ACC112 (cell line): ENCODE measurements around the gene FSD2.

Experiments
- H2AFZ ChIP-seq: fragments of 200-600 bp; sonication (generic); one replicate; pipeline ENCODE4 v1.6.0; 2017; ENCODE audit warnings: antibody characterized with exemption, low read length; ENCODE audit not compliant: unreplicated experiment
- H3K27ac ChIP-seq: fragments of 200-600 bp; sonication (generic); 2 replicates; pipeline ENCODE4 v1.5.1; 2014; ENCODE audit warnings: low read depth, mild to moderate bottlenecking, antibody characterized with exemption, low read length, moderate library complexity
- H3K27me3 ChIP-seq: fragments of 200-600 bp; sonication (generic); 2 replicates; pipeline ENCODE4 v1.6.1; 2014; ENCODE audit warnings: mild to moderate bottlenecking, antibody characterized with exemption, low read length, moderate library complexity, mixed read lengths; ENCODE audit not compliant: insufficient read depth
- H3K36me3 ChIP-seq: fragments of 200-600 bp; sonication (generic); 2 replicates; pipeline ENCODE4 v1.6.1; 2016; ENCODE audit warnings: mild to moderate bottlenecking, antibody characterized with exemption, low read length, moderate library complexity, mixed read lengths; ENCODE audit not compliant: insufficient read depth
- H3K4me1 ChIP-seq: fragments of 200-600 bp; sonication (generic); one replicate; pipeline ENCODE4 v1.6.1; 2016; ENCODE audit warnings: low read length, mixed read lengths; ENCODE audit not compliant: insufficient read depth, unreplicated experiment, control insufficient read depth
- H3K4me3 ChIP-seq: fragments of 200-600 bp; sonication (generic); 2 replicates; pipeline ENCODE4 v1.5.1; 2014; ENCODE audit warnings: mild to moderate bottlenecking, low read depth, low read length
- H3K79me2 ChIP-seq: fragments of 200-600 bp; sonication (generic); one replicate; pipeline ENCODE4 v1.6.0; 2016; ENCODE audit warnings: low read length; ENCODE audit not compliant: control insufficient read depth, unreplicated experiment, insufficient read depth

The FSD2 gene

GRCh38 chr15:82809308-82810060 lies 3.6 kb upstream of the FSD2 start, which contains the start of gene WHAMM:
Gene WHAMM, plus strand, starts transcription at chr15:82809628. Its CDS starts 99 bp downstream, at chr15:82809727.
- Histone ChIP-seq H3K4me1 (peaks cover 5% of the 10 kb centered on the region), H2AFZ (peak within 1 kb of the TSS; percentile 80), H3K27me3 (no peaks in the 10 kb centered on the region), H3K4me3 (peak within 1 kb of the TSS; percentile 73), H3K27ac (peak within 1 kb of the TSS; percentile 97), H3K79me2 (peaks cover 43% of the 10 kb centered on the region), H3K36me3 (peaks cover 9% of the 10 kb centered on the region)

DNA sequence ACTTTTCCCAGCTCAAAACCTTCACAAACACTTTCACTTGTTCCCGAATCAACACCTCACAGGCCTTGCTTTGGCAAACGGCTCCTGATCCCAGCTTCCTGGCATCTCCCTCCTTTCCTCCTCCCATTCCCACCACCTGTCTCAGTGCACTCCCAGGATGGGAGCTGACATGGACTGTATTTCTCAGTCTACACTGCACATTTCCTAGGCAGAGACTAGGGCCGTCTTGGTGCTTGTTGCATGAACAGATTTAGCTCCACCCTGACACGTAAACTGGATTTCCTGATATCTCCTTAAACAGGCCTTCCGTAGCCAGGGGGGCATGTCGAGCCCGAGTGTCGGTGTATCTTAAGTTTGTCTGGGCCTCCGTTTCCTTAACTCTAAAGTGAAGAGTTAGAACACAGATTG lies 2.8 kb upstream of the FSD2 start:
- H2AFZ ChIP-seq, result peak overlapping the region; percentile 2
- H3K79me2 ChIP-seq, result peaks cover 35% of the 10 kb centered on the region
- H3K4me1 ChIP-seq, result peaks cover 5% of the 10 kb centered on the region
- H3K36me3 ChIP-seq, result 0 out of 2 replicates have a peak, but pooled peaks cover 3% of the 10 kb centered on the region
- H3K27me3 ChIP-seq, result no peaks in the 10 kb centered on the region
- peak overlapping the region; percentile 73 for H3K4me3 ChIP-seq
- no peak overlapping the region for H3K27ac ChIP-seq

GRCh38 chr15:82807920-82808633 lies 2.2 kb upstream of the FSD2 start:
- H3K36me3 ChIP-seq, result 0 out of 2 replicates have a peak, but pooled peaks cover 3% of the 10 kb centered on the region
- no peak overlapping the region for H3K4me3 ChIP-seq
- H3K27ac ChIP-seq, result no peak overlapping the region
- no peak overlapping the region for H2AFZ ChIP-seq
- H3K27me3 ChIP-seq, result no peaks in the 10 kb centered on the region
- H3K4me1 ChIP-seq, result peaks cover 5% of the 10 kb centered on the region
- H3K79me2 ChIP-seq, result peaks cover 34% of the 10 kb centered on the region

GRCh38 chr15:82804575-82804949 lies 1.3 kb downstream of the FSD2 start:
- H2AFZ ChIP-seq, result no peak overlapping the region
- no peak overlapping the region for H3K27ac ChIP-seq
- no peaks in the 10 kb centered on the region for H3K36me3 ChIP-seq
- H3K4me3 ChIP-seq, result no peak overlapping the region
- no peaks in the 10 kb centered on the region for H3K79me2 ChIP-seq
- no peaks in the 10 kb centered on the region for H3K4me1 ChIP-seq
- peaks cover 27% of the 10 kb centered on the region for H3K27me3 ChIP-seq

DNA sequence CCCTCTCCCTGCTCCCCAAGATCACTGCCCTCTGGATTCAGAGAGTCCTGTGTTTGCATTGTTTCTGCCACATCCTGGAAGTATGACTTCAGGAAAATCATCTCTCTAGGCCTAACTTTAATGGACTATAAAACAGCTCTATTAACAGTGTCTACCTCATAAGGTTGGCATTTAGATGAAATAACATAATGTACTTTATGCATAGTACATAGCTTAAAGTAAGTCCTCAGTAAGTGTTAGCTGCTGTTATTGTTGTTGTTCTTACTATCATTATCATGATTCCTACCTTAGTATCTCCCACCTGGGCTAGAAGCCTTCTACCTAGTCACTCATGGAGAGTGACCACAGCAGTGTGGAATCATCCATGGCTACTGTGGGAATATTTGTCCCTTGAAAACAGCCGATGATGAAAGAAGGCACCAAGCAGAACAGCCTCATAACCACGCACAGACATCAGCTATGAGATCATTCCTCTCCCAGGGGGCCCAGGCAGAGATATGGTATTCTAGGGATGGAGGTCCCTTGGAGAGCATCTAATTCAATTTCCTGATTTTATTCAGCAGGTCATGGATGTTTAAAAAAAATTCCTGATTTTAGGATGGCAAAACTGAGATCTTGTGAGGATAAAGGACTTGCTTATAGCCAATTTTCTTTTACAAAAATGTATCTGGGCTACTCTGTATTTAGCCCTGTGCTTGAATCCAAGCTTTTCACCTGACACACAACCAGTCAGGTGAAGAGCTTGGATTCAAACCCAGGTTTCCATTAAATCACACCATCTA lies 1.9 kb downstream of the FSD2 start:
- H3K27ac ChIP-seq, result no peak overlapping the region
- peaks cover 32% of the 10 kb centered on the region for H3K27me3 ChIP-seq
- H3K36me3 ChIP-seq, result no peaks in the 10 kb centered on the region
- no peaks in the 10 kb centered on the region for H3K79me2 ChIP-seq
- no peak overlapping the region for H2AFZ ChIP-seq
- no peak overlapping the region for H3K4me3 ChIP-seq
- no peaks in the 10 kb centered on the region for H3K4me1 ChIP-seq

- H3K27me3 ChIP-seq, result peaks cover 40% of the 10 kb centered on the region
- no peak overlapping the region for H3K27ac ChIP-seq
- H3K4me1 ChIP-seq, result no peaks in the 10 kb centered on the region
- no peaks in the 10 kb centered on the region for H3K36me3 ChIP-seq
- H3K79me2 ChIP-seq, result no peaks in the 10 kb centered on the region
- H3K4me3 ChIP-seq, result no peak overlapping the region
- no peak overlapping the region for H2AFZ ChIP-seq
These were observed 3.4 kb downstream of the FSD2 start for GRCh38 chr15:82802497-82802896.

DNA sequence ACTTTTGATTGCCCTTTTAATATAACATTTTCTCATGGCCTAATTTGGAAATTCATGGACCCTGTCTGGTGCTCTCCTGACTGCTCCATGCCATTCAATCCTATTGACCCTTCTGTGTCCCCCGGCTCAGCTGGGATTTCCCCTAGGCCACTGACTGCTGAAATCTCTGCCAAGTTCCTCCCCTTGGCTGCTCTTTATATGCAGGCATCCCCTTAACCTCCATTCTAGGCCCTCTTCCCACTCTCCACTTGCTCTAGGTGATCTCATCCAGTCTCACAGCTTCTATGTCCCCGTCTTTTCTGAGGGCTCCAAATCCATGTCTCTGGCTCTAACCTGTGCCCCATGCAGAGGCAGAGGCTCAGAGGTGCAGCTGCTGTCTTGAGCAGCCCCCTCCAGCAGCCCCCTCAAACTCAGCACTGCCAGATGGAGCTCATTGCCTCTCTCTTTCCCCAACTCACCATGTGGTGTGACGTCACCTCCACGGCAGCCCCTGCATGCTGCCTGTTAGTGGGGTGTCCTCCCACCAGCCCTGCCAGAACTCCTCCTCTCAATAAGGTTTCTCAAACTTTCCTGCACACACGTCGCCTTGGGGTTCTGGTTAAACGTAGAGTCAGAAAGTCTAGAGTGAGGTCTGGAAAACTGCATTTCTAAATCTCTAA lies 6.6 kb downstream of the FSD2 start:
- H3K27ac ChIP-seq, result no peak overlapping the region
- peaks cover 40% of the 10 kb centered on the region for H3K27me3 ChIP-seq
- no peak overlapping the region for H3K4me3 ChIP-seq
- H3K36me3 ChIP-seq, result no peaks in the 10 kb centered on the region
- no peaks in the 10 kb centered on the region for H3K4me1 ChIP-seq
- no peaks in the 10 kb centered on the region for H3K79me2 ChIP-seq
- H2AFZ ChIP-seq, result no peak overlapping the region

GRCh38 chr15:82798531-82799166 lies 7.2 kb downstream of the FSD2 start:
- no peak overlapping the region for H3K4me3 ChIP-seq
- no peaks in the 10 kb centered on the region for H3K79me2 ChIP-seq
- no peak overlapping the region for H2AFZ ChIP-seq
- no peak overlapping the region for H3K27ac ChIP-seq
- no peaks in the 10 kb centered on the region for H3K4me1 ChIP-seq
- peaks cover 40% of the 10 kb centered on the region for H3K27me3 ChIP-seq
- no peaks in the 10 kb centered on the region for H3K36me3 ChIP-seq

GRCh38 chr15:82798104-82798503 lies 7.8 kb downstream of the FSD2 start:
- Histone ChIP-seq H3K36me3 (no peaks in the 10 kb centered on the region), H3K4me1 (no peaks in the 10 kb centered on the region), H3K27me3 (peaks cover 40% of the 10 kb centered on the region), H3K4me3 (no peak overlapping the region), H2AFZ (no peak overlapping the region), H3K79me2 (no peaks in the 10 kb centered on the region), H3K27ac (no peak overlapping the region)

DNA sequence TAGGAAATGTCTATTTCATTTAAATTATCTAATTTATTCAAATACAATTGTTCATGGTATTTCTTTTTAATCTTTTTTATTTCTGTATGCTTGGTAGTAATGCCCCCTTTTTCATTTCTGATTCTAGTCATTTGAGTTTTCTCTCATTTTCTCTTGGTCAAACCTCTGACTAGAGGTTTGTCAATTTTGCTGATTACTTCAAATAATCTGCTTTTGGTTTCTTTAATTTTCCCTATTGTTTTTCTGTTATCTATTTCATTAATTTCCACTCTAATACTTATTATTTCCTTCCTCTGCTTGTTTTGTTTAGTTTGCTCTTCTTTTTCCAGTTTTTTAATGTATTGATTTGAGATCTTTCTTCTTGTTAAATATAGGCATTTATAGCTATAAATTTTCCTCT lies 12.1 kb downstream of the FSD2 start:
- Histone ChIP-seq H3K36me3 (no peaks in the 10 kb centered on the region), H3K27ac (no peak overlapping the region), H3K4me1 (no peaks in the 10 kb centered on the region), H2AFZ (no peak overlapping the region), H3K27me3 (peaks cover 8% of the 10 kb centered on the region; the same call in 1 of the 2 replicates), H3K79me2 (no peaks in the 10 kb centered on the region), H3K4me3 (no peak overlapping the region)
